NCI-H2171 (cell line): ENCODE data around the gene WDR83.
"Not testable (repeated sequence)": the region's sequence is repeated elsewhere in the genome, so short reads cannot be mapped to it uniquely, and the experiment has no call there.

Experiments
- DNase-seq: peaks from one replicate; lab custom pipeline; 2025; lab: John Stamatoyannopoulos, UW

The WDR83 gene

DNA sequence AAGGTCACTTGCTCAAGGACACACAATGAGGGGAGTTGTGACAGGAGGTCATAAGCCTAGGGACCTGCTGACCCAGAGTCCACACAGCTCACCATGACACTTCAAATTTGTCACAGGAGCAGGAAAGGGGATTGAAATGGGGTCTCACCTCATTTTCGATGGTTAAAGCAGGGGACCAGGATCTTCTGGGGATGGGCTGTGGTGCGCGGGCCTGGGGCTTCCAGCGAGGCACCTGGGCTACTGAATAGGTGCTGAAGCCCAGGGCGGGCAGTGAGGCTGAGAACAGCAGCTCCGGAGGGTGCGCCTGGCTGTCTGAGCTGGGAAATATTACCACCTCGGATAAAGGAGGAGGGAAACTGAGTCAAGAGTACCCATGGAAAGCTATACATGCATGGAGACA, 11.1 kb upstream of the WDR83 start:
- DNase-seq: no peak

DNA sequence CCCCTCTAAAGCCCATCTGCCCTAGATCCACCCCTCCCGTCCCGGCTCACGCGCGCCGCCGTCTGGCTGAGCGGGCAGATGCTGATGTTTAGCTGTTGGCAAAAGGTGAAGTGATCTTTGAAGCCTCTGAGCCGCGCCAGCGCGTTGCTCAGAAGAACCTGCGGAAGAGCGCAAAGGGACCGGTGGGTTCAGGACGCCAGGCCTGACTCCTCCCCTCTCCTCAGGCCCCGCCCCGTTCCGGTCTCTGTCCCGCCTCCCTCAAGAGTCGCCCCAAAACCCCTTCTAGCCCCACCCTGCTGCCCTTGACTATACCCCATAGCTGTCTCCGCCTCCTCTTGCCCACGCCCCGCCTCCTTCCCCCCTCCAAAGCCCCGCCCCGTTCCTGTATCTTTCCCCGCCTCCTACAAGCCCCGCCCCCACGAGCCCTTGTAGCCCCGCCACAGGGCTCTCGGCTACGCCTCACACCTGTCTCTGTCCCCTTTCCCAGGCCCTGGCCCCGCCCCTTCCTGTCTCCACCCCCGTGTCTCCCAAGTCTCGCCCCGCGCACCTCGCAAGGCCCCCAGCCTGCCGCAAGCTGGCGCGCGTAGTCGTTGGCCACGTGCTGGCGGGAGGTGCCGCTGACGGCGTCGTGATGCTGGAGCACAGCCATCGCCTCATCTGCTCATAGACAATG, 9.6 kb upstream of the WDR83 start:
- no peak for DNase-seq

GRCh38 chr19:12657966-12658365, 8.6 kb upstream of the WDR83 start:
- no peak for DNase-seq

DNA sequence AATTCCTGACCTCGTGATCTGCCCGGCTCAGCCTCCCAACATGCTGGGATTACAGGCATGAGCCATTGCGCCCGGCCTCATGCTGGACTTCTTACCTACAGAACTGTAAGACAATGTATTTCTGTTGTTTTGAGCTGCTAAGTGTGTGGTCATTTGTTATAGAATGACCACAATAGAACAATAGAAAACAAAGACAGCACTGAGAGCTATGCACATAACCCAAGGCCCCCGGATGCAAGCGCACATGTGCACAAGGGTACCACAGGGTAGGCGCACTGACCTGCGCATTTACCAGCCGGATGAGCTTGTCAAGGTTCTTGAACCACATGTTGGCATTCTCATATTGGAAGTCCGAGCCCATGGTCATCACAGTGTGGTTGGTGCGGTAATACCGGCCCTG, 5.6 kb upstream of the WDR83 start:
- DNase-seq: no peak

DNA sequence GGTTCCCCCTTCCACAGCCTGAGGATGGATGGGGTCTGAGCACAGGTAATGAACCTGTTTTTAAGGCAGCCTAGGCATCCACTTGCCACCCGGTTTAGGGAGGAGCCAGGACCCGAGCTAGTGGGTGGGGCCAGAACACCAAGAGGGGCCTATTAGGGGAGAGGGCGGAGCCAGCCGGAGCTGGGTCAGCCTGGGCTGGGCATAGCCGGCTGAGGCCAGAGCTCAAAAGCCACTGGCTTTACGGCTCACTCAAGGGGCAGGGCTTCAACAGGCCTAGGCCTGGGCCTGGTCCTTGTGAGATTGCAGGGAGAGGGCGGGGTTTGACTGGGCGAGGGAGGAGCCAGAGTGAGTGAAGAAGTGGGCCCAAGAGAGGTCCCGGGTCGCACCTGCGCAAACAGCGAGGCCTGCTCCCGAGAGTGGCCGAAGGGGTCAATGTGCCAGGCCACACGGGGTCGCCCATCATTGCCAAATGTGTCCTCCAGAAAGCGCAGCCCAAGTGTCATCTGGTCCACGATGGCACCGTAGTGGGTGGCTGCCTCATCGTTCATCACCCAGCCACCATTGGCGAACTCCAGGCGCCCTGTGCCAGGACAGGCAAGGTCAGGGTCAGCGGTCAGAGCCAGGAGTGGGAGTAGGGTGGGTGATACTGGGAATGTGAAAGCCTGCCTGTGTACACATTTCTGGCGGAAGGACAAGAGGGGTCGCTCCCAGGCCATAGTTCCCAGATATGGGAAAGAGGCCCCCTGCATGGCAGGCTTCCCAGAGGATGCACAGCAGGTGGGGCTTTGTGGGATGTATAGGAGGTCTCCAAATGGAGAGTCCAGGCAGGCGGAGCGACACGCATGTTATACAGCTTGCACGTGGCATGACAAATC, 2.0 kb upstream of the WDR83 start:
- DNase-seq: no peak

DNA sequence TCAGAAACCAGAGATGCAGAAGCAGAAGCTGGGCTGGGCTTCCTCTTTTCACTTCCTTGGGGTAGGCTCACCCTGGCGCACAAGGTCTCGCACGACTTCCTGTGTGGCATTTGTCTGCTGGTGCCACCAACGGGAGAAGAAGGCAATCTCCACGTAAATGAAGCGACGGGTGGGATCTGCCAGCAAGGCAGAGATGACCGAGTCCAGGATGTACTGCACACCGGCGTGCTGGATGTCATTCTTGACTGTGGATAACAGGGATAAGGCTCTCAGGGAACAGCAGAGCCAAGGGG, 1.4 kb upstream of the WDR83 start:
- DNase-seq: no peak

GRCh38 chr19:12665671-12666264, 839 bp upstream of the WDR83 start:
- DNase-seq: no peak

GRCh38 chr19:12667731-12668302, 1.2 kb downstream of the WDR83 start:
- no peak for DNase-seq

GRCh38 chr19:12668346-12668745, 1.7 kb downstream of the WDR83 start:
- DNase-seq: no peak

GRCh38 chr19:12668932-12669269, 2.3 kb downstream of the WDR83 start:
- no peak for DNase-seq

GRCh38 chr19:12669270-12670158, 2.9 kb downstream of the WDR83 start:
- DNase-seq: peak; percentile 70

GRCh38 chr19:12670159-12670928, 3.7 kb downstream of the WDR83 start:
- no peak for DNase-seq

DNA sequence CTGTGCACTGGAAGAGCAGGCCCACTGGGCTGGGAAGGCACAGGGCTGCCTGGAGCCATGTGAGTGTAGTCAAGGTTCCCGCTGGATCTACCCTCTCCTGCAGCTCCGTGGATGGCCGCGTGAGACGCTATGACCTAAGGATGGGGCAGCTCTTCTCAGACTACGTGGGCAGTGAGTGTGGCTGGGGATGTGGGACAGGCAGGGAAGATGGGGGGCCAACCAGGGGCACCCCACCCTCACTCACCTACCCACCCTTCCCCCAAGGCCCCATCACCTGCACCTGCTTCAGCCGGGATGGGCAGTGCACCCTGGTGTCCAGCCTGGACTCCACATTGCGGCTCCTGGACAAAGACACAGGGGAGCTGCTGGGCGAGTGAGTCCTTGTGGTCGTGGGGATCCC, 6.1 kb downstream of the WDR83 start:
- DNase-seq: no peak

DNA sequence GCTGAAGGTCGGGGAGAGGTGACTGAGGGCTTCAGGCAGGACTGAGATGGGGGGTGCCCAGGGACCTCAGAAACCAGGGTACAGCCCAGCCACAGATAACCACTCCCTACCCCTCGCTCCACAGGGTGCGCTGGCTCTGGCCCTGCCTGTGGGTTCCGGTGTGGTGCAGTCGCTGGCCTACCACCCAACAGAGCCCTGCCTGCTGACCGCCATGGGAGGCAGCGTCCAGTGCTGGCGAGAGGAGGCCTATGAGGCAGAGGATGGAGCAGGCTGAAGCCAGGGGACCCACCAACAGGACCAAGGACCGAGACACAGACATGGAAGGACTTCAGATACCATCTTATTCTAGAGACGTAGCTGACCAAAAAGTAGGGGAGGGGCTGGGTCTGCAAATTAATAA, 8.8 kb downstream of the WDR83 start:
- DNase-seq: no peak

GRCh38 chr19:12675940-12676339, 9.3 kb downstream of the WDR83 start:
- no peak for DNase-seq

GRCh38 chr19:12676384-12676792, 9.8 kb downstream of the WDR83 start:
- DNase-seq: peak; percentile 61

- DNase-seq: no peak
Measured at GRCh38 chr19:12676928-12677327, 10.3 kb downstream of the WDR83 start.

DNA sequence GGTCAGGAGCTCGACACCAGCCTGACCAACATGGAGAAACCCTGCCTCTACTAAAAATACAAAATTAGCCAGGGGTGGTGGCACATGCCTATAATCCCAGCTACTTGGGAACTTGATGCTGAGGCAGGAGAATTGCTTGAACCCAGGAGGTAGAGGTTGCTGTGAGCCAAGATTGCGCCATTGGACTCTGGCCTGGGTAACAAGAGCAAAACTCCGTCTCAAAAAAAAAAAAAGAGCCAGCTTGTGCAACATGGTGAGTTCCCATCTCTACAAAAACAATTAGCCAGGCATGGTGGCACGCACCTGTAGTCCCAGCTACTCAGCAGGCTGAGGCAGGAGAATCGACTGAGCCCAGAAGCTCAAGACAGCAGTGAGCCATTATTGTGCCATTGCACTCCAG, 11.4 kb downstream of the WDR83 start:
- not testable (repeated sequence) for DNase-seq

DNA sequence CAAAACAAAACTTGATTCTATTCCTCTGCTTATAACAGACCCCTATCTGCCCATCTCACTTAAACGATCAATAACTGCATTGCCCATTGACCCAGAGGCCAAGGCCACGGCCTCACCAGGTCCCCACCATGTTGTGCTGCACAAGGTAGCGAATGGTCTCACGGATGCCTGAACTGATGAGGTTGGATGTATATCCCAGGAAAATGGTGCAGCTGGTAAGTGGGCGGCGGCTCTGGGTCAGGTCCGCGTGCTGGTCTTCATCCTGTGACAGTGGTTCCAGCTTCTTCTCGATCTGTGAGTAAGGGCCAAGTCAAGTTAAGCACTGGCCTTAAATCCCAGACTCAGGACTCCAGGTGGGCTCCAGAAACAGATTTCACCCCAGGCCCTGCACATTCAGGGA, 13.4 kb downstream of the WDR83 start:
- DNase-seq: no peak

DNA sequence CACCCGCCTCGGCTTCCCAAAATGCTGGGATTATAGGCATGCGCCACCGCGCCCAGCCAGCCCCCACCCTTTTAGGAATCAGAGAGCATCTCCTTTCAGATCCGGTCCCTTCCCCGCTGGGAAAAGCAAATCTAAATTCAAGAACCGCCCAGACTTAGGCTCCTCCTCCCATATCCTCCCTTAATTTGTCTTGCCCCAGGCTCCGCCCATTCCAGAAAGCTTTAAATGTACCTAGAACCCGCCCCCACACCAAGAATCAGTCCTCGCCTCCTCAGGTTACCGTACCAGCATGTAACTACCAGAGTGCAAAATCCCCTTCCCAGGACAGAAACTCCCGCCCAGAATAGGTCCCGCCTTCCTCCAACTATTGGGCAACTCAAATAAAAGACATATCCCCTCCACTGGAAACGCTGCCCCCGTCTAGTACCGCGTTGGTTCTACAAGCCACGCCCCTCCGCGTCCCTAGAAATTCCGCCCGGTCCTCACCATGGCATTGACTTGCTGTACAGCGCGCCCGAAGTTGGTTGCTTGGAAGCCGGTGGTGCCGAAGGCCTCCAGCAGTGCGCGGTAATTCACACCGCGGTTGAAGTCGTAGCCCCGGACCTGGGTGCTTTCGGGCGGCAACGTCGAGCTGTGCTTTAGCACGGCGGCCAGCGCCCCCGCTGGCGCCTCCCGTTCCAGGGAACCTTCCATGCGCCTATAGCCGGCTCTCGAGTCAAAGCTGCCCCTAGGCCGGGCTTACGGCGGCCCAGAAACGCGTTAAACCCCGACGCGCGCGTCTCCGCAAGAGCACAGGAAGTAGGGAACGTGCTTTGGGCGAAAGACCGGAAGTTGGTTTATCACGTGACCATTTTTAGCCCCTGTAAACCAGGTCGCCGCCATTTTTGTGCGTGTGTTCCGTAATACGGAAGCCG, 14.7 kb downstream of the WDR83 start, which contains the start of gene DHPS:
Gene DHPS (minus strand): TSS at position 807 of the 914 bp plus-strand sequence. CDS start 114 bp downstream, at position 693.
- DNase-seq: peak; percentile 99
